H1 (cell line): Measurements from ENCODE around the gene CTTNBP2. TPM values are rescaled to one million over a fixed set of nuclear protein-coding genes. Genes with fewer than 3 reads are reported as not detected.

Experiments
- CTCF ChIA-PET: fragments of 300-600 bp; sonication (Branson Sonifier 250); formaldehyde crosslinking; loops from one replicate; lab custom pipeline; 2021; ENCODE audit not compliant: partially characterized antibody; lab: Charles Lee
- POLR2A ChIA-PET: fragments of 300-600 bp; sonication (Branson Sonifier 250); formaldehyde crosslinking; loops from one replicate; lab custom pipeline; 2021; ENCODE audit warnings: inconsistent platforms; ENCODE audit not compliant: partially characterized antibody; lab: Charles Lee
- DNase-seq, 2 experiments: peaks; one replicate each; pipeline versions ENCODE4 v3.0.0 to v3.0.0-alpha.2; 2010 to 2022; ENCODE audit warnings: low spot score in 2 of 2, low read depth in 1 of 2, mixed read lengths in 1 of 2
- FAIRE-seq: peaks from 2 replicates; lab custom pipeline; 2011; peaks lifted over from hg19 to GRCh38; lab: Jason Lieb, UNC
- H2AFZ ChIP-seq: 2 replicates; pipeline ENCODE4 v1.8.1; 2012; ENCODE audit warnings: low read length, inconsistent platforms
- H2AK5ac ChIP-seq: 2 replicates; pipeline ENCODE4 v1.6.1; 2013; ENCODE audit warnings: low read depth, low read length
- H2BK120ac ChIP-seq: replicated peaks from 2 replicates; pipeline ENCODE3; 2013; ENCODE audit warnings: low read depth, low read length, inconsistent platforms
- H2BK12ac ChIP-seq: 2 replicates; pipeline ENCODE4 v1.6.1; 2013; ENCODE audit warnings: low read depth, low read length
- H2BK15ac ChIP-seq: 2 replicates; pipeline ENCODE4 v1.6.1; 2013; ENCODE audit warnings: low read length
- H2BK20ac ChIP-seq: 2 replicates; pipeline ENCODE4 v1.6.1; 2013; ENCODE audit warnings: low read length
- H2BK5ac ChIP-seq: 2 replicates; pipeline ENCODE4 v1.6.1; 2013; ENCODE audit warnings: low read depth, low read length
- H3K14ac ChIP-seq: 2 replicates; pipeline ENCODE4 v1.6.1; 2013; ENCODE audit warnings: inconsistent platforms; ENCODE audit not compliant: insufficient read length
- H3K18ac ChIP-seq: 2 replicates; pipeline ENCODE4 v1.6.1; 2013; ENCODE audit warnings: low read length; ENCODE audit errors: extremely low read depth
- H3K23ac ChIP-seq: 2 replicates; pipeline ENCODE4 v1.6.1; 2013; ENCODE audit warnings: inconsistent platforms; ENCODE audit not compliant: insufficient read length
- H3K23me2 ChIP-seq: 2 replicates; pipeline ENCODE4 v1.6.1; 2013; ENCODE audit warnings: low read depth, low read length
- H3K27ac ChIP-seq: 2 replicates; pipeline ENCODE4 v1.6.1; 2011; ENCODE audit warnings: low read depth, low read length, inconsistent platforms
- H3K27me3 ChIP-seq, 4 experiments: replicated peaks in 1 of 4; 1 replicate in 1 of 4; 2 replicates in 3 of 4; pipeline versions ENCODE4 v1.6.1 to v1.8.1; 2011 to 2013; ENCODE audit warnings: low read length in 3 of 4, mild to moderate bottlenecking in 3 of 4, inconsistent platforms in 2 of 4, mixed read lengths in 2 of 4, moderate library complexity in 1 of 4; ENCODE audit not compliant: control insufficient read depth in 3 of 4, insufficient read depth in 3 of 4; ENCODE audit errors: extremely low read depth in 1 of 4
- H3K36me3 ChIP-seq, 4 experiments: 2 replicates each; pipeline versions ENCODE4 v1.6.1 to v1.8.1; 2011 to 2013; ENCODE audit warnings: mild to moderate bottlenecking in 4 of 4, low read length in 3 of 4, moderate library complexity in 2 of 4, control low read depth in 1 of 4, inconsistent platforms in 1 of 4; ENCODE audit not compliant: insufficient read depth in 4 of 4, control insufficient read depth in 2 of 4
- H3K4ac ChIP-seq: replicated peaks from 2 replicates; pipeline ENCODE3; 2013; ENCODE audit warnings: low read length, low read depth, mixed read lengths, inconsistent platforms; ENCODE audit not compliant: insufficient read length
- H3K4me1 ChIP-seq, 4 experiments: replicated peaks in 1 of 4; 1 replicate in 1 of 4; 2 replicates in 3 of 4; pipeline versions ENCODE4 v1.6.1 to v1.8.1; 2011 to 2013; ENCODE audit warnings: low read length in 3 of 4, inconsistent platforms in 2 of 4, mixed read lengths in 1 of 4; ENCODE audit not compliant: insufficient read depth in 4 of 4, control insufficient read depth in 3 of 4
- H3K4me2 ChIP-seq, 2 experiments: 2 replicates each; pipeline versions ENCODE4 v1.6.1 to v1.8.1; 2011 to 2013; ENCODE audit warnings: low read depth in 2 of 2, low read length in 2 of 2, control low read depth in 1 of 2, inconsistent platforms in 1 of 2, mild to moderate bottlenecking in 1 of 2; ENCODE audit not compliant: insufficient read depth in 1 of 2
- H3K4me3 ChIP-seq, 4 experiments: fragments of 200-600, 300-600 bp in 1 of 4; sonication (generic), shearing (Covaris generic), sonication (Bioruptor Twin) in 1 of 4; 2 replicates each; pipeline versions ENCODE4 v1.5.1 to v1.8.1; 2011 to 2016; ENCODE audit warnings: low read length in 4 of 4, low read depth in 3 of 4, control low read depth in 2 of 4, inconsistent platforms in 2 of 4, mild to moderate bottlenecking in 2 of 4, mixed read lengths in 1 of 4, moderate library complexity in 1 of 4; ENCODE audit not compliant: insufficient read depth in 2 of 4; ENCODE audit errors: extremely low read depth in 1 of 4
- H3K56ac ChIP-seq: replicated peaks from 2 replicates; pipeline ENCODE3; 2013; ENCODE audit warnings: low read depth, mild to moderate bottlenecking, mixed read lengths, low read length, inconsistent platforms; ENCODE audit not compliant: insufficient read length
- H3K79me1 ChIP-seq: 2 replicates; pipeline ENCODE4 v1.6.1; 2013; ENCODE audit warnings: low read depth, low read length, control low read depth
- H3K79me2 ChIP-seq, 2 experiments: 2 replicates each; pipeline versions ENCODE4 v1.6.1 to v1.8.1; 2012 to 2013; ENCODE audit warnings: low read length in 2 of 2, mild to moderate bottlenecking in 2 of 2, inconsistent platforms in 1 of 2; ENCODE audit not compliant: insufficient read depth in 2 of 2, control insufficient read depth in 1 of 2
- H3K9ac ChIP-seq, 4 experiments: replicated peaks in 1 of 4; 1 replicate in 1 of 4; 2 replicates in 3 of 4; pipeline versions ENCODE4 v1.6.1 to v1.8.1; 2011 to 2013; ENCODE audit warnings: low read depth in 3 of 4, low read length in 3 of 4, control low read depth in 2 of 4, mild to moderate bottlenecking in 2 of 4, moderate library complexity in 2 of 4, inconsistent platforms in 1 of 4; ENCODE audit errors: extremely low read depth in 1 of 4
- H3K9me3 ChIP-seq, 2 experiments: 2 replicates each; pipeline versions ENCODE4 v1.6.1 to v1.8.1; 2012 to 2013; ENCODE audit warnings: mild to moderate bottlenecking in 2 of 2, moderate library complexity in 2 of 2, control low read depth in 1 of 2, inconsistent platforms in 1 of 2, low read depth in 1 of 2, low read length in 1 of 2, mixed read lengths in 1 of 2; ENCODE audit not compliant: insufficient read depth in 2 of 2
- H4K20me1 ChIP-seq, 2 experiments: replicated peaks in 1 of 2; 2 replicates each; pipeline versions ENCODE3 to v1.8.1; 2011 to 2013; ENCODE audit warnings: inconsistent platforms in 2 of 2, low read length in 2 of 2, mild to moderate bottlenecking in 1 of 2; ENCODE audit not compliant: insufficient read depth in 2 of 2, control insufficient read depth in 1 of 2
- H4K5ac ChIP-seq: 2 replicates; pipeline ENCODE4 v1.6.1; 2013; ENCODE audit warnings: low read length, low read depth, mixed read lengths, inconsistent platforms; ENCODE audit not compliant: insufficient read length
- H4K8ac ChIP-seq: 2 replicates; pipeline ENCODE4 v1.8.0; 2013; ENCODE audit warnings: mild to moderate bottlenecking, moderate library complexity, low read length, inconsistent platforms; ENCODE audit not compliant: insufficient read depth; ENCODE audit errors: extremely low read depth
- H4K91ac ChIP-seq: replicated peaks from 2 replicates; pipeline ENCODE3; 2013; ENCODE audit warnings: low read length, mixed read lengths, inconsistent platforms; ENCODE audit not compliant: insufficient read length
- ASH2L ChIP-seq: fragments of 200-600, 300-600 bp; sonication (generic); IDR thresholded peaks from one replicate; pipeline ENCODE4 v1.7.1; 2017; ENCODE audit warnings: low read length
- RBBP5 ChIP-seq: IDR thresholded peaks from 2 replicates; pipeline ENCODE4 v1.7.1; 2012; ENCODE audit warnings: low read depth, mild to moderate bottlenecking, inconsistent platforms, low read length, moderate library complexity, borderline replicate concordance
- polyA plus RNA-seq, 7 experiments: library from polyadenylated mRNA; depleted of rRNA in 3 of 7; stranded (reverse) in 5 of 7; unstranded in 2 of 7; fragments of >200 nt in 5 of 7; fragments of 200-250 nt in 2 of 7; gene quantifications; 1 replicate in 5 of 7; 2 replicates in 1 of 7; 4 replicates in 1 of 7; pipeline versions ENCODE4 v1.2.1 to v1.2.3, GENCODE V29; 2011 to 2013; ENCODE audit warnings: missing spikeins in 2 of 7, mixed read lengths in 2 of 7
- total RNA-seq: library from RNA; stranded (reverse); fragmentation: NEBNext Ultra II Directional; extraction: Animal tissue kit (Norgen Biotek cat#: 25700); gene quantifications from 2 replicates; pipeline ENCODE4 v1.2.1, GENCODE V29; 2021

CTTNBP2 gene
- total and polyA plus RNA-seq, 2 of the 8 experiments (the other 6 are each of a cell fraction or from before 2014, with no cell fraction given): 15.3 to 35.1 TPM

- peak overlapping the region; percentile 79 for H2BK5ac ChIP-seq
- peak; percentile 5 for TF ChIP-seq ASH2L
- no peak for TF ChIP-seq RBBP5
- H3K4me3 ChIP-seq: peak overlapping the region; percentile 8 to 48 (median 22); a peak in 5 of 8 replicates
- no peaks in the 10 kb centered on the region for H3K27me3 ChIP-seq
- no peak for FAIRE-seq
- H4K5ac ChIP-seq: peak overlapping the region; percentile 79
- H2BK20ac ChIP-seq: no peak overlapping the region
- no peaks in the 10 kb centered on the region; a peak in 1 of 8 replicates for H3K36me3 ChIP-seq
- CTCF ChIA-PET: interaction anchor here (0.6 to 6.4 kb wide), 5 partner anchors 26 to 479 kb away, joined by 3 to 55 read pairs (median 6); no protein-coding TSS in a partner anchor
- peaks cover 10 to 30% (median 23%) of the 10 kb centered on the region in 4 experiments; a peak in 6 of 7 replicates for H3K4me1 ChIP-seq
- H3K18ac ChIP-seq: no peak overlapping the region
- H4K91ac ChIP-seq: peak overlapping the region; percentile 75
- H3K9ac ChIP-seq: no peak overlapping the region
- peak overlapping the region; percentile 88 for H2BK120ac ChIP-seq
- no peaks in the 10 kb centered on the region for H3K79me2 ChIP-seq
- H3K4me2 ChIP-seq: peak overlapping the region; percentile 59 to 99
- no peak overlapping the region for H3K23ac ChIP-seq
- POLR2A ChIA-PET: no interaction called here
- no peak overlapping the region for H3K27ac ChIP-seq
- H2BK15ac ChIP-seq: no peak overlapping the region
- no peaks in the 10 kb centered on the region for H3K79me1 ChIP-seq
- no peak overlapping the region for H3K14ac ChIP-seq
- H3K23me2 ChIP-seq: peaks cover 6% of the 10 kb centered on the region; the same call in 1 of the 2 replicates
- H4K8ac ChIP-seq: no peak overlapping the region; the same call in 1 of the 2 replicates
- H3K9me3 ChIP-seq: no peaks in the 10 kb centered on the region
- no peaks in the 10 kb centered on the region for H4K20me1 ChIP-seq
- H2AFZ ChIP-seq: peak overlapping the region; percentile 81; the same call in 1 of the 2 replicates
- no peak overlapping the region for H2AK5ac ChIP-seq
- DNase-seq: no peak
- peak overlapping the region; percentile 85; the same call in 1 of the 2 replicates for H2BK12ac ChIP-seq
- no peak overlapping the region for H3K4ac ChIP-seq
- H3K56ac ChIP-seq: no peak overlapping the region
Measured at GRCh38 chr7:117673839-117674238, 199.4 kb downstream of the CTTNBP2 start.
